Activated T-helper 2 cell treated with anti-CD3 and anti-CD28 coated beads, Interferon-gamma antibody, Interleukin-2, Interleukin-4, amounts not matched to agents 10 μg/mL and 5 μg/mL and 100 μg/mL, durations not matched to agents 14 hours and 24 hours and 36 hours (primary cell): ENCODE results near the gene MIDN. TPM values are rescaled to one million over a fixed set of nuclear protein-coding genes. Genes with fewer than 3 reads are reported as not detected.
"Not testable (repeated sequence)": the region's sequence is repeated elsewhere in the genome, so short reads cannot be mapped to it uniquely, and the experiment has no call there.

Experiments used
- DNase-seq: peaks from one replicate; pipeline ENCODE4 v3.0.0; 2021; ENCODE audit warnings: low spot score
- H3K27ac Mint-ChIP-seq: one replicate; pipeline ENCODE4 v1.8.0; 2021; ENCODE audit warnings: mixed read lengths
- H3K27me3 Mint-ChIP-seq: one replicate; pipeline ENCODE4 v1.8.0; 2021; ENCODE audit warnings: low read depth, mixed read lengths
- H3K36me3 Mint-ChIP-seq: one replicate; pipeline ENCODE4 v1.8.0; 2021; ENCODE audit warnings: low read depth, mixed read lengths
- H3K4me1 Mint-ChIP-seq: one replicate; pipeline ENCODE4 v1.8.0; 2021; ENCODE audit warnings: low read depth, mixed read lengths
- H3K4me3 Mint-ChIP-seq: one replicate; pipeline ENCODE4 v1.8.0; 2021; ENCODE audit warnings: low read depth, mild to moderate bottlenecking, moderate library complexity, mixed read lengths
- H3K9me3 Mint-ChIP-seq: one replicate; pipeline ENCODE4 v1.8.0; 2021; ENCODE audit warnings: mixed read lengths
- intact Hi-C: fragments of 100-400 bp; cut with micrococcal nuclease; formaldehyde crosslinking; loops from one replicate; pipeline ENCODE4 v1.15.1; 2023
- total RNA-seq: library from RNA; stranded (reverse); gene quantifications from 2 replicates; pipeline ENCODE4 v1.2.3, GENCODE V29; 2022

MIDN gene
- total RNA-seq, 1 donor from 2014 or later = 84.7 TPM

GRCh38 chr19:1239796-1240737 lies 8.3 kb upstream of the MIDN start:
- Mint-ChIP-seq H3K27me3 (peaks cover 13% of the 10 kb centered on the region), H3K36me3 (peaks cover 3% of the 10 kb centered on the region), H3K27ac (no peak overlapping the region), H3K4me3 (peak overlapping the region; percentile 49), H3K4me1 (peaks cover 22% of the 10 kb centered on the region), H3K9me3 (no peaks in the 10 kb centered on the region)
- DNase-seq = peak; percentile 88
- intact Hi-C loops = loop anchor here (2.0 to 10.0 kb wide), 6 partner anchors 48 to 313 kb away; partner anchors contain the start of genes ARID3A, DAZAP1, GAMT and POLR2E

DNA sequence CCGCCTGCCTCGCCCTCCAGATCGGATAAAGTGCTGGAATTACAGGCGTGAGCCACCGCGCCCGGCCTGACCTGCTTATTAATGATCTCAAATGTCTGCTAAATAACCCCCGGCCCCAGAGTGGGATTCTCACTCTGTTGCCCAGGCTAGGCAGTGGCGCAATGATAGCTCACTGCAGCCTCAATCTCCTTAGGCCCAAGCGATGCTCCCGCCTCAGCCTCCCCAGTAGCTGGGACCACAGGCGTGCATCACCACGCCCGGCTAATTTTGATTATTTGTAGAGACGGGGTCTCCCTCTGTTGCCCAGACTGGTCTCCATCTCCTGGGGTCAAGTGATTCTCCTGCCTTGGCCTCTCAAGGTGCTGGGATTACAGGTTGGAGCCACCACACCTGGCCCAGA lies 7.5 kb upstream of the MIDN start:
- H3K27me3 Mint-ChIP-seq = peaks cover 13% of the 10 kb centered on the region
- no peaks in the 10 kb centered on the region for H3K9me3 Mint-ChIP-seq
- peak overlapping the region; percentile 88 for H3K27ac Mint-ChIP-seq
- H3K4me1 Mint-ChIP-seq = peaks cover 22% of the 10 kb centered on the region
- intact Hi-C loops = loop anchor here (2.0 to 10.0 kb wide), 6 partner anchors 49 to 314 kb away; partner anchors contain the start of genes ARID3A, DAZAP1, GAMT and POLR2E
- DNase-seq = no peak
- H3K4me3 Mint-ChIP-seq = peak overlapping the region; percentile 81
- peaks cover 3% of the 10 kb centered on the region for H3K36me3 Mint-ChIP-seq

DNA sequence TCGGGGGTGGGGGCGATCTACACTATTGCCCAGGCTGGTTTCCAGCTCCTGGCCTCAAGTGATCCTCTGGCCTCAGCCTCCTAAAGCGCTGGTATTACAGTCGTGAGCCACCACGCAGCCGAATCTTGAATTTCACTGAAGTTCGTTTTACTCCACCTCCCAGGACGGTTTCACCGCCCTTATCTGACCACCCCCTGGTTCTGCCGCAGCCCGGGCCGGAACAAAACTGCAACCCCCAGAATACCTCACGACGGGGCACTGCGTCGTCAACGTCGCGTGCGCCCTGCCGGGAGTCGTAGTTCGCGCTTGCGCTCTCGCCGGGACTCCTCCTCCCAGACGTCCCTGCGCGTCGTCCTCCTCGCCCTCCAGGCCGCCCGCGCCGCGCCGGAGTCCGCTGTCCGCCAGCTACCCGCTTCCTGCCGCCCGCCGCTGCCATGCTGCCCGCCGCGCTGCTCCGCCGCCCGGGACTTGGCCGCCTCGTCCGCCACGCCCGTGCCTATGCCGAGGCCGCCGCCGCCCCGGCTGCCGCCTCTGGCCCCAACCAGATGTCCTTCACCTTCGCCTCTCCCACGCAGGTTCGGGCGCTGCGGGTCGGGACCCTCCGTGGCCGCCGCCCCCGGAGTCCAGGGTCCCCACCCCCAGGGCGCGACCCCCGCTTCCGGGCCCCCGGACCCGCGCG lies 6.8 kb upstream of the MIDN start, which contains the start of gene ATP5F1D:
TSS of gene ATP5F1D (plus strand) at position 335 of the 679 bp plus-strand sequence. CDS start at position 435, 100 bp downstream.
- Mint-ChIP-seq H3K27ac (peak within 1 kb of the TSS; percentile 88), H3K4me1 (peaks cover 22% of the 10 kb centered on the region), H3K36me3 (peaks cover 3% of the 10 kb centered on the region), H3K4me3 (peak within 1 kb of the TSS; percentile 90), H3K9me3 (no peaks in the 10 kb centered on the region), H3K27me3 (peaks cover 13% of the 10 kb centered on the region)
- intact Hi-C loops = loop anchor here (2.0 to 10.0 kb wide), 6 partner anchors 49 to 314 kb away; partner anchors contain the start of genes ARID3A, DAZAP1, GAMT and POLR2E
- peak; percentile 92 for DNase-seq

DNA sequence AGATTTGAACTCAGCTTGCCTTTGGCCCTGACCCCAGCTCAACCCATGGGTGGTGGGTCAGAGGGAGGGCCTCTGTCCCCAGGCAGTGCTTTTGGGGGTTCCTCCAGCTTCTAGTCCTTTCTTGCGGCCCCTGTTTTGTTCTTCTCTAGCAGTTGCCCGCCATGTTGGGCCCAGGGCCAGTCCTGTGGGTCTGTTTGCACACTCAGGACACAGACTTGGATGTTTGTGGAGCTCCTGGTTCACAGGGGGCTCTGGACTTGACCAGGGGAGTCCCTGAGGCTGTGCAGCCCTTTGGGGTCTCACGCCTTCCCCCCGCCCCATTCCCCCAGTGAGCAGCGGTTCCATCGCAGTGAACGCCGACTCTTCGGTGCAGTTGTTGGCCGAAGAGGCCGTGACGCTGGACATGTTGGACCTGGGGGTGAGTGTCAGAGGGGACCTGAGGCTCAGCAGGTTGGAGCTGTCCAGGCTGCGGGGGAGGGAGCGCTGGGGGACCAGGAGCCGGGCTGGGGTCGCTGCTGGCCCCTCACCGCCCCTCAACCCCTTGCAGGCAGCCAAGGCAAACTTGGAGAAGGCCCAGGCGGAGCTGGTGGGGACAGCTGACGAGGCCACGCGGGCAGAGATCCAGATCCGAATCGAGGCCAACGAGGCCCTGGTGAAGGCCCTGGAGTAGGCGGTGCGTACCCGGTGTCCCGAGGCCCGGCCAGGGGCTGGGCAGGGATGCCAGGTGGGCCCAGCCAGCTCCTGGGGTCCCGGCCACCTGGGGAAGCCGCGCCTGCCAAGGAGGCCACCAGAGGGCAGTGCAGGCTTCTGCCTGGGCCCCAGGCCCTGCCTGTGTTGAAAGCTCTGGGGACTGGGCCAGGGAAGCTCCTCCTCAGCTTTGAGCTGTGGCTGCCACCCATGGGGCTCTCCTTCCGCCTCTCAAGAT lies 4.4 kb upstream of the MIDN start:
- Mint-ChIP-seq H3K9me3 (no peaks in the 10 kb centered on the region), H3K4me1 (peaks cover 17% of the 10 kb centered on the region), H3K27ac (peak overlapping the region; percentile 80), H3K27me3 (peaks cover 4% of the 10 kb centered on the region), H3K36me3 (peaks cover 3% of the 10 kb centered on the region), H3K4me3 (peak overlapping the region; percentile 2)
- peak; percentile 73 for DNase-seq
- intact Hi-C loops = loop anchor here (1.0 to 10.0 kb wide), 6 partner anchors 25 to 317 kb away; partner anchors contain the start of genes ARID3A, CIRBP, DAZAP1 and GAMT

- DNase-seq = no peak
- H3K9me3 Mint-ChIP-seq = no peaks in the 10 kb centered on the region
- H3K27ac Mint-ChIP-seq = peak overlapping the region; percentile 80
- intact Hi-C loops = loop anchor here (1.0 to 10.0 kb wide), 6 partner anchors 24 to 318 kb away; partner anchors contain the start of genes ARID3A, CIRBP, DAZAP1 and GAMT
- no peak overlapping the region for H3K4me3 Mint-ChIP-seq
- peaks cover 6% of the 10 kb centered on the region for H3K36me3 Mint-ChIP-seq
- peaks cover 13% of the 10 kb centered on the region for H3K4me1 Mint-ChIP-seq
- no peaks in the 10 kb centered on the region for H3K27me3 Mint-ChIP-seq
Observed at GRCh38 chr19:1244693-1245451, 3.5 kb upstream of the MIDN start.

- Mint-ChIP-seq H3K4me3 (no peak overlapping the region), H3K27ac (peak overlapping the region; percentile 42), H3K36me3 (peaks cover 6% of the 10 kb centered on the region), H3K9me3 (no peaks in the 10 kb centered on the region), H3K27me3 (no peaks in the 10 kb centered on the region), H3K4me1 (peaks cover 13% of the 10 kb centered on the region)
- DNase-seq = no peak
- intact Hi-C loops = loop anchor here (10.0 kb wide), 1 partner anchor 159 kb away; the partner anchor contains the start of genes DAZAP1 and GAMT
Observed at GRCh38 chr19:1245494-1246264, 2.7 kb upstream of the MIDN start.

- not testable (repeated sequence) for H3K9me3 Mint-ChIP-seq, DNase-seq, H3K27me3 Mint-ChIP-seq, H3K4me1 Mint-ChIP-seq
- intact Hi-C loops = loop anchor here (10.0 kb wide), 1 partner anchor 158 kb away; the partner anchor contains the start of genes DAZAP1 and GAMT
- Mint-ChIP-seq H3K36me3 (peaks cover 13% of the 10 kb centered on the region), H3K27ac (peak overlapping the region; percentile 42), H3K4me3 (peak overlapping the region; percentile 21)
Observed at GRCh38 chr19:1246265-1247087, 1.9 kb upstream of the MIDN start.

GRCh38 chr19:1247748-1248138 lies 640 bp upstream of the MIDN start:
- peaks cover 24% of the 10 kb centered on the region for H3K36me3 Mint-ChIP-seq
- H3K9me3 Mint-ChIP-seq = no peaks in the 10 kb centered on the region
- DNase-seq = no peak
- H3K27me3 Mint-ChIP-seq = no peaks in the 10 kb centered on the region
- peaks cover 5% of the 10 kb centered on the region for H3K4me1 Mint-ChIP-seq
- peak overlapping the region; percentile 62 for H3K27ac Mint-ChIP-seq
- intact Hi-C loops = loop anchor here (10.0 kb wide), 1 partner anchor 157 kb away; the partner anchor contains the start of genes DAZAP1 and GAMT
- no peak overlapping the region for H3K4me3 Mint-ChIP-seq

DNA sequence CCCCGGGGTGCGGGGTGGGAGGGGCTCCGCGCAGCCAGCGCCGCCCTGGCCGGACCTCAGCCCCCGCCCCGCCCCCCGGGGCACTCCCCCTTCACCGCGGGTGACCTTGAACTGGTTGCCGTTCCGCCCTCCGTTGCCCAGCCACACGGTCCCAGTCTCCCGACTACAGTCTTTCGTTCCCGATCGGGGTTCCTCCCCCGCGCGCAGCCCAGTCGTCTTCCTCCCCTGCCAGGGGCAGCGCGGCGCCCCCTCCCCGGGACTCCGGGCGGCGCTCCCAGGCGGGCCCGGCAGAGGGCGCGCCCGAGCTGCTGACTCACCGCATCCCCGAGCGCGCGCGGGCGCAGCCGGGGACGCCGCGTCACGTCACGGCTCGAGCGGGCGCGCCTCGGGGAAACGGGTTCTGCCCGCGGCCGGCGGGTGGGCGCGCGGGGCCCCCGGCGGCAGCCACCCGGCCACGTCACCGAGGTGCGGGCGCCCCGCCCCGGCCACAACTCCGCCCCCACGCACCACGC lies 459 bp downstream of the MIDN start:
- H3K27me3 Mint-ChIP-seq = no peaks in the 10 kb centered on the region
- intact Hi-C loops = loop anchor here (1.0 to 10.0 kb wide), 3 partner anchors 11 to 156 kb away; partner anchors contain the start of genes CIRBP, DAZAP1 and GAMT
- peak; percentile 80 for DNase-seq
- H3K4me3 Mint-ChIP-seq = peak overlapping the region; percentile 80
- peaks cover 30% of the 10 kb centered on the region for H3K36me3 Mint-ChIP-seq
- peaks cover 9% of the 10 kb centered on the region for H3K4me1 Mint-ChIP-seq
- no peaks in the 10 kb centered on the region for H3K9me3 Mint-ChIP-seq
- peak overlapping the region; percentile 87 for H3K27ac Mint-ChIP-seq
